Progenitor cell of endocrine pancreas (in vitro differentiated cells): ENCODE measurements around the gene LCE6A. TPM values are rescaled to one million over a fixed set of nuclear protein-coding genes. Genes with fewer than 3 reads are reported as not detected.

ENCODE experiments used
- DNase-seq: peaks from one replicate; pipeline ENCODE4 v3.0.0; 2021; ENCODE audit warnings: low spot score; ENCODE audit not compliant: unreplicated experiment
- H3K27ac Mint-ChIP-seq: 2 replicates; pipeline ENCODE4 v1.8.0; 2021; ENCODE audit warnings: mild to moderate bottlenecking, moderate library complexity, mixed read lengths
- H3K27me3 Mint-ChIP-seq: 2 replicates; pipeline ENCODE4 v1.8.0; 2021; ENCODE audit warnings: mixed read lengths
- H3K36me3 Mint-ChIP-seq: 2 replicates; pipeline ENCODE4 v1.8.0; 2022; ENCODE audit warnings: mixed read lengths; ENCODE audit not compliant: insufficient read depth
- H3K4me1 Mint-ChIP-seq: 2 replicates; pipeline ENCODE4 v1.8.0; 2021; ENCODE audit warnings: low read depth, mixed read lengths
- H3K4me3 Mint-ChIP-seq: 2 replicates; pipeline ENCODE4 v1.8.0; 2021; ENCODE audit warnings: low read depth, mild to moderate bottlenecking, moderate library complexity, mixed read lengths
- H3K9me3 Mint-ChIP-seq: 2 replicates; pipeline ENCODE4 v1.8.0; 2021; ENCODE audit warnings: low read depth, mixed read lengths
- CTCF ChIP-seq: fragments of 200-600 bp; sonication (generic); IDR thresholded peaks from one replicate; pipeline ENCODE4 v1.5.0; 2021; ENCODE audit warnings: antibody characterized with exemption, mild to moderate bottlenecking; ENCODE audit not compliant: unreplicated experiment
- total RNA-seq: library from RNA; stranded (reverse); gene quantifications from 2 replicates; pipeline ENCODE4 v1.2.1, GENCODE V29; 2021

LCE6A gene
- total RNA-seq, 1 donor from 2014 or later: not detected

- H3K4me1 Mint-ChIP-seq: no peaks in the 10 kb centered on the region
- H3K9me3 Mint-ChIP-seq: peaks cover 49% of the 10 kb centered on the region
- TF ChIP-seq CTCF: no peak
- no peak overlapping the region for H3K4me3 Mint-ChIP-seq
- H3K27me3 Mint-ChIP-seq: no peaks in the 10 kb centered on the region
- H3K27ac Mint-ChIP-seq: no peak overlapping the region
- no peak for DNase-seq
- no peaks in the 10 kb centered on the region for H3K36me3 Mint-ChIP-seq
Observed at GRCh38 chr1:152884966-152885624, 42.4 kb downstream of the LCE6A start.

- H3K36me3 Mint-ChIP-seq: no peaks in the 10 kb centered on the region
- H3K27me3 Mint-ChIP-seq: no peaks in the 10 kb centered on the region
- H3K27ac Mint-ChIP-seq: no peak overlapping the region
- no peak for TF ChIP-seq CTCF
- no peaks in the 10 kb centered on the region for H3K4me1 Mint-ChIP-seq
- DNase-seq: no peak
- no peak overlapping the region for H3K4me3 Mint-ChIP-seq
- peaks cover 46% of the 10 kb centered on the region for H3K9me3 Mint-ChIP-seq
Observed at GRCh38 chr1:152886085-152886484, 43.4 kb downstream of the LCE6A start.

- Mint-ChIP-seq H3K27ac (no peak overlapping the region), H3K27me3 (no peaks in the 10 kb centered on the region), H3K36me3 (no peaks in the 10 kb centered on the region), H3K4me1 (no peaks in the 10 kb centered on the region), H3K4me3 (no peak overlapping the region), H3K9me3 (peaks cover 49% of the 10 kb centered on the region)
- TF ChIP-seq CTCF: no peak
- DNase-seq: no peak
Observed at GRCh38 chr1:152886758-152887409, 44.2 kb downstream of the LCE6A start.

- Mint-ChIP-seq H3K27ac (no peak overlapping the region), H3K4me3 (no peak overlapping the region), H3K9me3 (peaks cover 55% of the 10 kb centered on the region), H3K36me3 (no peaks in the 10 kb centered on the region), H3K4me1 (no peaks in the 10 kb centered on the region), H3K27me3 (no peaks in the 10 kb centered on the region)
- no peak for TF ChIP-seq CTCF
- DNase-seq: no peak
Observed at GRCh38 chr1:152888126-152888525, 45.5 kb downstream of the LCE6A start.

Other genes with a start within 250 kb of the LCE6A start
- not detected in 2 replicates for gene LCE3C, start 242.6 kb upstream of the LCE6A start, total RNA-seq
- gene LCE3B, start 229.0 kb upstream of the LCE6A start, total RNA-seq: not detected in 2 replicates
- gene LCE3A, start 219.8 kb upstream of the LCE6A start, total RNA-seq: not detected in 2 replicates
- not detected in 2 replicates for gene LCE2D, start 179.5 kb upstream of the LCE6A start, total RNA-seq
- gene LCE2C, start 167.6 kb upstream of the LCE6A start, total RNA-seq: not detected in 2 replicates
- not detected in 2 replicates for gene LCE2B, start 156.7 kb upstream of the LCE6A start, total RNA-seq
- not detected in 2 replicates for gene LCE2A, start 144.5 kb upstream of the LCE6A start, total RNA-seq
- gene LCE4A, start 134.7 kb upstream of the LCE6A start, total RNA-seq: not detected in 2 replicates
- gene KPRP, start 84.8 kb upstream of the LCE6A start, total RNA-seq: not detected in 2 replicates
- gene LCE1F, start 67.7 kb upstream of the LCE6A start, total RNA-seq: not detected in 2 replicates
- not detected in 2 replicates for gene LCE1E, start 56.6 kb upstream of the LCE6A start, total RNA-seq
- not detected in 2 replicates for gene LCE1D, start 46.1 kb upstream of the LCE6A start, total RNA-seq
- gene LCE1C, start 36.2 kb upstream of the LCE6A start, total RNA-seq: not detected in 2 replicates
- not detected in 2 replicates for gene LCE1B, start 30.9 kb upstream of the LCE6A start, total RNA-seq
- gene LCE1A, start 15.4 kb upstream of the LCE6A start, total RNA-seq: not detected in 2 replicates
- gene LCE7A, start 17.1 kb downstream of the LCE6A start, total RNA-seq: not detected in 2 replicates
- gene SMCP, start 35.5 kb downstream of the LCE6A start, total RNA-seq: not detected in 2 replicates
- gene IVL, start 65.7 kb downstream of the LCE6A start, total RNA-seq: not detected in 2 replicates
- not detected in 2 replicates for gene SPRR5, start 104.3 kb downstream of the LCE6A start, total RNA-seq
- not detected in 2 replicates for gene SPRR4, start 127.8 kb downstream of the LCE6A start, total RNA-seq
- gene SPRR1A, start 141.2 kb downstream of the LCE6A start, total RNA-seq: not detected in 2 replicates
- not detected in 2 replicates for gene SPRR3, start 158.9 kb downstream of the LCE6A start, total RNA-seq
- gene SPRR1B, start 188.3 kb downstream of the LCE6A start, total RNA-seq: not detected in 2 replicates
- not detected in 2 replicates for gene SPRR2D, start 198.3 kb downstream of the LCE6A start, total RNA-seq
- gene SPRR2A, start 214.7 kb downstream of the LCE6A start, total RNA-seq: not detected in 2 replicates
- not detected in 2 replicates for gene SPRR2B, start 228.8 kb downstream of the LCE6A start, total RNA-seq